ENCODE results near the gene CEACAM7. TPM values are rescaled to one million over a fixed set of nuclear protein-coding genes. Genes with fewer than 3 reads are reported as not detected.

The CEACAM7 gene
- total RNA-seq, 2 donors from 2014 or later = not detected

DNA sequence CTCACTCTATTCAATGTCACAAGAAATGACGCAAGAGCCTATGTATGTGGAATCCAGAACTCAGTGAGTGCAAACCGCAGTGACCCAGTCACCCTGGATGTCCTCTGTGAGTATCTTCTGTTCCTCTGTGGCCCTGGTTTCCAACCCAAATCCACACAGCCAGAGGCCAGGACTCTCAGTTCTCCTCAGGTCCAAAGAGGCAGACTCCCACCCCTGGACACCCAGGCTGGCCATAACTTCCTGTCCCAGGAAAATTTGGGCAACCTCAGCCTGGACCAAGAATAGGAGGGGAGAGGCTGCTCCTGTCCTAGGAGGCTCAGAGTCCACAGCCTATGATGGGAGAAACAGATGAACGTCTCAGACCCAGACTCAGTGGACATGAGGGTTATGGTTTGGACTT lies 32.0 kb upstream of the CEACAM7 start:
- Histone ChIP-seq H3K27me3 (replicated peaks; ENCODE audit: insufficient read depth) (no peaks in the 10 kb centered on the region), H3K4me3 (no peak overlapping the region), H3K27ac (no peak overlapping the region), H3K36me3 (no peaks in the 10 kb centered on the region), H3K9me3 (no peaks in the 10 kb centered on the region), H3K4me1 (replicated peaks) (no peaks in the 10 kb centered on the region)
- TF ChIP-seq, protein P1, sequence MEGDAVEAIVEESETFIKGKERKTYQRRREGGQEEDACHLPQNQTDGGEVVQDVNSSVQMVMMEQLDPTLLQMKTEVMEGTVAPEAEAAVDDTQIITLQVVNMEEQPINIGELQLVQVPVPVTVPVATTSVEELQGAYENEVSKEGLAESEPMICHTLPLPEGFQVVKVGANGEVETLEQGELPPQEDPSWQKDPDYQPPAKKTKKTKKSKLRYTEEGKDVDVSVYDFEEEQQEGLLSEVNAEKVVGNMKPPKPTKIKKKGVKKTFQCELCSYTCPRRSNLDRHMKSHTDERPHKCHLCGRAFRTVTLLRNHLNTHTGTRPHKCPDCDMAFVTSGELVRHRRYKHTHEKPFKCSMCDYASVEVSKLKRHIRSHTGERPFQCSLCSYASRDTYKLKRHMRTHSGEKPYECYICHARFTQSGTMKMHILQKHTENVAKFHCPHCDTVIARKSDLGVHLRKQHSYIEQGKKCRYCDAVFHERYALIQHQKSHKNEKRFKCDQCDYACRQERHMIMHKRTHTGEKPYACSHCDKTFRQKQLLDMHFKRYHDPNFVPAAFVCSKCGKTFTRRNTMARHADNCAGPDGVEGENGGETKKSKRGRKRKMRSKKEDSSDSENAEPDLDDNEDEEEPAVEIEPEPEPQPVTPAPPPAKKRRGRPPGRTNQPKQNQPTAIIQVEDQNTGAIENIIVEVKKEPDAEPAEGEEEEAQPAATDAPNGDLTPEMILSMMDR (IDR thresholded peaks at IDR 0.05) = no peak
- TF ChIP-seq POLR2A (IDR thresholded peaks at IDR 0.05) (no peak), POLR2AphosphoS5 (IDR thresholded peaks at IDR 0.05) (no peak)
- intact Hi-C loops (cut with DNase I) = no loop called here
- DNase-seq (ENCODE audit: low spot score) = no peak
- WGBS = 85% methylated on average over 3 of the region's 3 CpGs

DNA sequence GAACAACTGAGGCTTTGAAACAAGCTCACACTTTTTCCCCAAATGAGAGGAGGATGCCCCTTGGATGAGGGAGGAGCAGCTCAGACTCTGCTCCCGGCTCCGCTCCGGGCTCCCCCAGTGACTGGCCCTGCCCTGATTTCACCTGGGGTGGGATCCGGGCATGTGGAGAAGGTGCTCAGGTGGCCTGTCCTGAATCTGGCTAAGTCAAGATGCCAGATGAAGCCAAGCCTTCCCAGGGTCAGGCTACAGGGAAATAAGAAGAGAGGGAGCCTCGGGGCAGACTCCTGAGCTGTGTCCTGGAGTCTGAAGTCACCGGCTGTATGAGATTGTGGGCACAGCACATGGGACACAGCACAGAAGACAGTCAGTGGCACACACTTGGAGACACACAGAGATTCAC lies 30.7 kb upstream of the CEACAM7 start:
- no peaks in the 10 kb centered on the region for H3K27me3 ChIP-seq (replicated peaks; ENCODE audit: insufficient read depth)
- intact Hi-C loops (cut with DNase I) = no loop called here
- WGBS = 79% methylated on average over 6 of the region's 6 CpGs
- no peaks in the 10 kb centered on the region for H3K9me3 ChIP-seq
- no peak overlapping the region for H3K27ac ChIP-seq
- no peak overlapping the region for H3K4me3 ChIP-seq
- no peaks in the 10 kb centered on the region for H3K36me3 ChIP-seq
- no peak for DNase-seq (ENCODE audit: low spot score)
- TF ChIP-seq, protein P1 (IDR thresholded peaks at IDR 0.05) = no peak
- no peak for TF ChIP-seq POLR2A (IDR thresholded peaks at IDR 0.05)
- no peaks in the 10 kb centered on the region for H3K4me1 ChIP-seq (replicated peaks)

DNA sequence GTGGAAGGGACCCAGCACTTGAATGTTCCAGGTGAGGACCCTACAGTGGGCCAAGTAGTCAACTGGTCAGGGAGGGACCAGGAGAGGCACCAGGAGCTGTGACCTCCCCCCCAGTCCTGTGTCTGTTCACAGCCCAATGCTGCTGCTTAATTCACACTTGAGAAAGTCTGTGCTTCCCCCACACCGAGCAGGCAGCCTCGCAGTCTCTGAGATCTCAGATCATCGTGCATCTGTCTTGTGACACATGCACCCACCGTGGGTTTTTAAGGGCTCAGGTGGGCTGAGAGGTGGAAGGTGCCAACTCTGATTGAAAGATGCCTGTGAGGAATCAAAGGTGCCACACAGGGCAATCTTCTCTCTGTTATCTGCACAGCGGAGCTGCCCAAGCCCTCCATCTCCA lies 26.5 kb upstream of the CEACAM7 start:
- H3K27ac ChIP-seq = no peak overlapping the region
- no peaks in the 10 kb centered on the region for H3K27me3 ChIP-seq (replicated peaks; ENCODE audit: insufficient read depth)
- no peak for DNase-seq (ENCODE audit: low spot score)
- H3K4me1 ChIP-seq (replicated peaks) = no peaks in the 10 kb centered on the region
- WGBS = 86% methylated on average over 5 of the region's 5 CpGs
- no peaks in the 10 kb centered on the region for H3K36me3 ChIP-seq
- no peak overlapping the region for H3K4me3 ChIP-seq
- TF ChIP-seq POLR2AphosphoS5 (IDR thresholded peaks at IDR 0.05) (no peak), POLR2A (IDR thresholded peaks at IDR 0.05) (no peak)
- TF ChIP-seq, protein P1 (IDR thresholded peaks at IDR 0.05) = no peak
- no peaks in the 10 kb centered on the region for H3K9me3 ChIP-seq
- intact Hi-C loops (cut with DNase I) = no loop called here

DNA sequence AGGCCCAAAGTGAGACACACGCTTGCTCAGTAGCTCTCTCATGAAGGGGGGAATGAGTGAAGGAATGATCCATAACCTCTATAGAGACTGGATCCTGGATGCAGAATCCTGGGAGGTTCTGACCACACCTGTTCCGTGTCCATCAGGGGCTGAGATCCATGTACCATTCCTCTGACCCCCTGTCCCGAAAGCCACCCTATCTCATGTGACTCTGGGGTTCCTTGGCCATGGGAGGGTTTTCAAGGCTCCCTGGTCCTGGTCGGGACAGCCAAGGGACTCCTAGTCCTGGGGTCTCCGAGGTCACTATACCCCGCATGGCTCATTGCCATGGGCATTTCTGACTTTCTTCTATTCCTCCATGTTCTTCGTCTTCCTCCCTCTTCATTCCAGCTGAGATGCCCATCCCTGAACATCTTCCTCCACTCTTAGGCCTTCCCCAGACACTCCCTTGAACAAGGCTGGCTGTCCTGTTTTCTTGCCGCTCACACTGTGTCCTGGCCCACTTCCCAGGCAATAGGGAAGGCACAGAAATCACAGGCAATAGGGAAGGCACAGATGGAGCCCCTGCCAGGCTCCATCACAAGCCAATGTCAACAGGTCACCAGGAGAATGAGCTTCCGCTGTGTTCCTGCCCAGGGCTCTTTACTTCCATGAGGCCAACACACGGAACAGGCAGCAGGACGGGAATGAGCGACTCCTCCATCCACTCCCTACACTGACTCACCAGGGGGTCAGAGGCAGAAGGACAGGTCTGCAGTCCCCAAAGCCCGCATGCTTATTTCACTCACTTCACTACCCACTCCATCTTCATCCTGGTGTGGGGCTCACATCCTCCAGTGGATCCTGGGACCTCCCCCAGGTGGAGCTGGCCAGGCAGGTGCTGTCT lies 23.5 kb upstream of the CEACAM7 start:
- Histone ChIP-seq H3K4me3 (no peak overlapping the region), H3K27me3 (replicated peaks; ENCODE audit: insufficient read depth) (peaks cover 9% of the 10 kb centered on the region)
- DNase-seq (ENCODE audit: low spot score) = no peak

More for the DNA sequence above, 23.5 kb upstream of the CEACAM7 start:
- 93% methylated on average over 13 of the region's 13 CpGs for WGBS
- Histone ChIP-seq H3K4me1 (replicated peaks) (no peaks in the 10 kb centered on the region), H3K9me3 (no peaks in the 10 kb centered on the region), H3K36me3 (no peaks in the 10 kb centered on the region), H3K27ac (no peak overlapping the region)
- TF ChIP-seq, protein P1 (IDR thresholded peaks at IDR 0.05) = no peak
- TF ChIP-seq POLR2AphosphoS5 (IDR thresholded peaks at IDR 0.05) (no peak), POLR2A (IDR thresholded peaks at IDR 0.05) (no peak)
- intact Hi-C loops (cut with DNase I) = no loop called here
